ENCODE measurements around the gene RBM24.
"Not testable (repeated sequence)": the region's sequence is repeated elsewhere in the genome, so short reads cannot be mapped to it uniquely, and the experiment has no call there.

- not testable (repeated sequence) for TF ChIP-seq REST (IDR thresholded peaks at IDR 0.05; ENCODE audit: borderline replicate concordance in 1 of 2, low read depth in 1 of 2, low read length in 2 of 2); ZHX1 (CRISPR knock-in tag; IDR thresholded peaks at IDR 0.05; ENCODE audit: low read depth); ZNF354B (CRISPR knock-in tag; IDR thresholded peaks at IDR 0.05); SRSF9 (IDR thresholded peaks at IDR 0.05; ENCODE audit: borderline replicate concordance, insufficient read depth, low read depth, low read length, poor library complexity, severe bottlenecking)
Observed at GRCh38 chr6:17320266-17320665, 39.1 kb downstream of the RBM24 start.

All from HepG2 (cell line).